Osteoblast (primary cell): ENCODE results near the gene GABRB3. TPM values are rescaled to one million over a fixed set of nuclear protein-coding genes. Genes with fewer than 3 reads are reported as not detected.

Experiments used
- DNase-seq: peaks from one replicate; pipeline ENCODE4 v3.0.0; 2011; ENCODE audit warnings: low spot score, mixed read lengths; ENCODE audit not compliant: insufficient read length; ENCODE audit errors: missing footprints
- H2AFZ ChIP-seq: 2 replicates; pipeline ENCODE4 v1.6.0; 2011; ENCODE audit warnings: mild to moderate bottlenecking, low read length
- H3K27ac ChIP-seq: 2 replicates; pipeline ENCODE4 v1.5.1; 2011; ENCODE audit warnings: mild to moderate bottlenecking, low read depth, low read length, moderate library complexity
- H3K27me3 ChIP-seq: 2 replicates; pipeline ENCODE4 v1.6.0; 2012; ENCODE audit warnings: mild to moderate bottlenecking, control low read depth, inconsistent platforms, low read length, moderate library complexity; ENCODE audit not compliant: insufficient read depth
- H3K36me3 ChIP-seq: 2 replicates; pipeline ENCODE4 v1.5.1; 2011; ENCODE audit warnings: mild to moderate bottlenecking, low read length, control low read depth, moderate library complexity; ENCODE audit not compliant: insufficient read depth
- H3K4me1 ChIP-seq: 2 replicates; pipeline ENCODE4 v1.5.1; 2011; ENCODE audit warnings: mild to moderate bottlenecking, low read length, control low read depth, moderate library complexity; ENCODE audit not compliant: insufficient read depth
- H3K4me2 ChIP-seq: 2 replicates; pipeline ENCODE4 v1.6.0; 2011; ENCODE audit warnings: mild to moderate bottlenecking, low read length; ENCODE audit not compliant: insufficient read depth
- H3K4me3 ChIP-seq: fragments of 200-600 bp; sonication (generic); 3 replicates; pipeline ENCODE4 v1.5.1; 2012; ENCODE audit warnings: mild to moderate bottlenecking, low read length, inconsistent platforms; ENCODE audit not compliant: insufficient read depth
- H3K79me2 ChIP-seq: 2 replicates; pipeline ENCODE4 v1.6.0; 2012; ENCODE audit warnings: mild to moderate bottlenecking, low read length, control low read depth, inconsistent platforms; ENCODE audit not compliant: insufficient read depth
- H3K9me3 ChIP-seq: 2 replicates; pipeline ENCODE4 v1.5.1; 2011; ENCODE audit warnings: low read depth, low read length, control low read depth
- H4K20me1 ChIP-seq: 2 replicates; pipeline ENCODE4 v1.6.0; 2012; ENCODE audit warnings: mild to moderate bottlenecking, low read length, control low read depth; ENCODE audit not compliant: insufficient read depth
- total RNA-seq: library from RNA; depleted of rRNA; stranded (reverse); fragments of >200 nt; gene quantifications from 2 replicates; pipeline ENCODE4 v1.2.3, GENCODE V29; 2012
- TF ChIP-seq, protein P1 (sequence below): IDR thresholded peaks from 2 replicates; pipeline ENCODE4 v1.5.1; 2011; ENCODE audit warnings: mild to moderate bottlenecking, low read depth, low read length, moderate library complexity; ENCODE audit errors: extremely low read depth

Gene GABRB3
- total RNA-seq, 1 donor, result under 0.01 TPM

DNA sequence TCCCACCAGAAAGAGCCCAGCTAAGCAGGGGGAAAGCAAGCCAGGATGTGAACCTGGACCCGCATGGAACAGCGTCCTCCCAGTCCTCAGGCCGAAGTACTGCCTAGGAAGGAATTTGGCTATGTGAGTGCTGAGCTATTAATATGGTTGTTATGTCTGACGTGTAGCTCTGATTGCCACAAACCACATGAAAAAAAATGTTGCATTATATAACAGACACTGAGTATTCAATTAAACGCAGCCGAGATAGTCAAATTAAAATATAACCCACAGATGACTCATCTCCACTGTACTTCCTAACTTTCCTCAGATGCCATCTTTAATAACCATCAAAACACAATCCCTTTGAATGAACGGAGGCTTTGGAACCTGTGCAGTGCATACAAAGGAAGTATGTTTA, 111.1 kb downstream of the GABRB3 start:
- H4K20me1 ChIP-seq, result no peaks in the 10 kb centered on the region
- H3K36me3 ChIP-seq, result no peaks in the 10 kb centered on the region
- TF ChIP-seq, protein P1, sequence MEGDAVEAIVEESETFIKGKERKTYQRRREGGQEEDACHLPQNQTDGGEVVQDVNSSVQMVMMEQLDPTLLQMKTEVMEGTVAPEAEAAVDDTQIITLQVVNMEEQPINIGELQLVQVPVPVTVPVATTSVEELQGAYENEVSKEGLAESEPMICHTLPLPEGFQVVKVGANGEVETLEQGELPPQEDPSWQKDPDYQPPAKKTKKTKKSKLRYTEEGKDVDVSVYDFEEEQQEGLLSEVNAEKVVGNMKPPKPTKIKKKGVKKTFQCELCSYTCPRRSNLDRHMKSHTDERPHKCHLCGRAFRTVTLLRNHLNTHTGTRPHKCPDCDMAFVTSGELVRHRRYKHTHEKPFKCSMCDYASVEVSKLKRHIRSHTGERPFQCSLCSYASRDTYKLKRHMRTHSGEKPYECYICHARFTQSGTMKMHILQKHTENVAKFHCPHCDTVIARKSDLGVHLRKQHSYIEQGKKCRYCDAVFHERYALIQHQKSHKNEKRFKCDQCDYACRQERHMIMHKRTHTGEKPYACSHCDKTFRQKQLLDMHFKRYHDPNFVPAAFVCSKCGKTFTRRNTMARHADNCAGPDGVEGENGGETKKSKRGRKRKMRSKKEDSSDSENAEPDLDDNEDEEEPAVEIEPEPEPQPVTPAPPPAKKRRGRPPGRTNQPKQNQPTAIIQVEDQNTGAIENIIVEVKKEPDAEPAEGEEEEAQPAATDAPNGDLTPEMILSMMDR, result no peak
- no peak overlapping the region for H3K4me3 ChIP-seq
- H3K27me3 ChIP-seq, result no peaks in the 10 kb centered on the region
- H3K4me2 ChIP-seq, result no peak overlapping the region
- no peak for DNase-seq
- H3K4me1 ChIP-seq, result no peaks in the 10 kb centered on the region
- H3K9me3 ChIP-seq, result peaks cover 5% of the 10 kb centered on the region
- H2AFZ ChIP-seq, result no peak overlapping the region
- no peaks in the 10 kb centered on the region for H3K79me2 ChIP-seq
- no peak overlapping the region for H3K27ac ChIP-seq

DNA sequence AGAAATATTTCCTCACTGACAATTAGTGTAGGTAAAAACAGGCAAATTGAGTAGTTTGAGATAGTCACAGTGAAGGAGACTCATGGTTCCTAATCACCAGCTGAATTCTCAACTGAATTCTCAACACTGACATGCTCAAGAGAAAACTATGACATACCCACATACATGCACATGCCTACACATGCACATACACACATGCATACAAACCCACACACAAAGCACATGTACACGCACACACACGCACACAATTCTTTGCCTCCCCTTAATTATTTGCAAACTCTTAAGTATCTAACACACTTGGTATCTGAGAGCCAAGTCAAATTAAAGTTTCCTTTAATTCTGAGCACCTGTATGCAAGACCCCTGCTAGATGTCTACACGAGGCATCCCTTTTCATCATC, 111.8 kb downstream of the GABRB3 start:
- no peak overlapping the region for H2AFZ ChIP-seq
- TF ChIP-seq, protein P1, result no peak
- H4K20me1 ChIP-seq, result no peaks in the 10 kb centered on the region
- peaks cover 3% of the 10 kb centered on the region for H3K9me3 ChIP-seq
- H3K4me2 ChIP-seq, result no peak overlapping the region
- no peak for DNase-seq
- H3K36me3 ChIP-seq, result no peaks in the 10 kb centered on the region
- H3K4me3 ChIP-seq, result no peak overlapping the region
- no peaks in the 10 kb centered on the region for H3K27me3 ChIP-seq
- no peaks in the 10 kb centered on the region for H3K79me2 ChIP-seq
- H3K27ac ChIP-seq, result no peak overlapping the region
- H3K4me1 ChIP-seq, result no peaks in the 10 kb centered on the region

DNA sequence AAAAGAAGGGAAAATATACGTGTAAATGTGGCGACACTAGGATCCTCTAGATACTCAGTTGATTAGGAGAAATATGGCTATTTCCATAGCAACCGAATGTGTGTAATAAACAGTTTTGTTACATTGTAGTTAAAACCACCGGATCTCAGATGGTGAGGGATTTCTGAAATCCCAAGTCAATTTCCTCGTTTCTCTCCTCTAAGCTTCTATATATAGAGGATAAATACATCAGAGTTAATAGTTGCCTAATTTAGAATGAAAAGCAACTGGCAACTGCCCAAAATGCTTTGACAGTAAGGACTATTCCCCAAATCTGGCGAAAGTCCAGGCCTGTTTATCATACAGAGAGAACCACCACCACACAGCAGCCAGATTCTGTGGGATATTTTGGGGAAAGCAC, 112.6 kb downstream of the GABRB3 start:
- Histone ChIP-seq H3K4me3 (no peak overlapping the region), H3K4me1 (no peaks in the 10 kb centered on the region), H3K36me3 (no peaks in the 10 kb centered on the region), H3K27ac (no peak overlapping the region), H3K4me2 (no peak overlapping the region), H3K9me3 (peaks cover 3% of the 10 kb centered on the region), H3K79me2 (no peaks in the 10 kb centered on the region), H4K20me1 (no peaks in the 10 kb centered on the region), H2AFZ (no peak overlapping the region), H3K27me3 (no peaks in the 10 kb centered on the region)
- no peak for DNase-seq
- TF ChIP-seq, protein P1, result no peak

DNA sequence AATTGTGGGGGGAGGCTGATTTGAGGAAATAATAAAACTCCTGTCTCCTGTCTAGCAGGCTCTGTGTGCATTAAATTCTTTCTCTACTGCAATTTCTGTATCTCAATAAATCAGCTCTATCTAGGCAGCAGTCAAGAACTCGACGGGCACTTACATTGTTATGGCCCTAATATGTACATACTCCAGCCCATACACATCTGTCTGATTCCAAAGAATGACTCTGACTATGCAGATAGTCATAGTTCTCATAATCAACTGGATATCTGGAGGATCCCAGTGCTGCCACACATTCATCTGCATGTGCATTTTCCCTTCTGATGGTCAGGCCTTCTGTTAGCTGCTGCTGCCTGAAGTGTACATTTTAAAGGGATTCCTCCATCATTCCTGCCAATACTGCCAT, 114.6 kb downstream of the GABRB3 start:
- TF ChIP-seq, protein P1, result no peak
- H3K4me2 ChIP-seq, result no peak overlapping the region
- no peak overlapping the region for H2AFZ ChIP-seq
- H3K27me3 ChIP-seq, result no peaks in the 10 kb centered on the region
- peaks cover 3% of the 10 kb centered on the region for H3K9me3 ChIP-seq
- H3K27ac ChIP-seq, result no peak overlapping the region
- H3K4me3 ChIP-seq, result no peak overlapping the region
- no peaks in the 10 kb centered on the region for H3K4me1 ChIP-seq
- H3K36me3 ChIP-seq, result no peaks in the 10 kb centered on the region
- no peaks in the 10 kb centered on the region for H4K20me1 ChIP-seq
- no peaks in the 10 kb centered on the region for H3K79me2 ChIP-seq
- DNase-seq, result no peak
